Activated T-cell treated with anti-CD3 and anti-CD28 coated beads, Interleukin-2, amount 50 U/mL, for 72 hours (primary cell): Measurements from ENCODE around the gene RPS6KA4. TPM values are rescaled to one million over a fixed set of nuclear protein-coding genes. Genes with fewer than 3 reads are reported as not detected.
"Not testable (repeated sequence)": the region's sequence is repeated elsewhere in the genome, so short reads cannot be mapped to it uniquely, and the experiment has no call there.

Experiments
- ATAC-seq, 2 donors: fragments of 150-1000 bp; cut with Tn5 transposase; replicated peaks in 1 of 2; 2 replicates each; pipeline ENCODE4 v1.10.0; 2021; ENCODE audit warnings: moderate library complexity in 2 of 2, mild to moderate bottlenecking in 1 of 2
- DNase-seq, 2 donors: peaks; one replicate each; pipeline ENCODE4 v3.0.0; 2021 to 2022; ENCODE audit warnings: mixed read lengths in 1 of 2
- H3K27ac Mint-ChIP-seq: one replicate; pipeline ENCODE4 v1.8.0; 2022; ENCODE audit warnings: mild to moderate bottlenecking, moderate library complexity, mixed read lengths
- H3K27me3 Mint-ChIP-seq: one replicate; pipeline ENCODE4 v1.8.0; 2022; ENCODE audit warnings: low read depth, mixed read lengths
- H3K36me3 Mint-ChIP-seq, 2 donors: one replicate each; pipeline ENCODE4 v1.8.0; 2022; ENCODE audit warnings: mixed read lengths in 2 of 2, mild to moderate bottlenecking in 1 of 2; ENCODE audit not compliant: insufficient read depth in 2 of 2
- H3K4me1 Mint-ChIP-seq: one replicate; pipeline ENCODE4 v1.8.0; 2022; ENCODE audit warnings: low read depth, mixed read lengths
- H3K4me3 Mint-ChIP-seq, 2 donors: one replicate each; pipeline ENCODE4 v1.8.0; 2022; ENCODE audit warnings: mild to moderate bottlenecking in 2 of 2, mixed read lengths in 2 of 2, moderate library complexity in 2 of 2
- H3K9me3 Mint-ChIP-seq, 2 donors: one replicate each; pipeline ENCODE4 v1.8.0; 2022; ENCODE audit warnings: mixed read lengths in 2 of 2
- total RNA-seq, 2 donors: library from RNA; stranded (reverse); gene quantifications; one replicate each; pipeline ENCODE4 v1.2.3, GENCODE V29; 2022

The RPS6KA4 gene
- total RNA-seq, 2 donors from 2014 or later = 16.6 to 18.4 TPM

DNA sequence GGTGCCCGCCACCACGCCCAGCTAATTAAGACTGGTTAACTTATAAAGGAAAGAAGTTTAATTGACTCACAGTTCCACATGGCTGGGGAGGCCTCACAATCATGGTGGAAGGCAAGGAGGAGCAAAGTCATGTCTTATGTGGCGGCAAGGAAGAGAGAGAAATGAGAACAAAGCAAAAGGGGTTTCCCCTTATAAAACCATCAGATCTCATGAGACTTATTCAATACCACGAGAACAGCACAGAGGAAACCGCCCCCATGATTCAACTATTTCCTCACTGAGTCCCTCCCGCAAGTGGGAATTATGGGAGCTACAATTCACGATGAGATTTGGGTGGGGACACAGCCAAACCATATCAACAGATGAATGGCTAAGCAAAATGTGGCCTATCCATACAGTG is 59.3 kb downstream of the RPS6KA4 start:
- not testable (repeated sequence) for H3K4me1 Mint-ChIP-seq, H3K36me3 Mint-ChIP-seq, ATAC-seq, DNase-seq, H3K27ac Mint-ChIP-seq, H3K9me3 Mint-ChIP-seq, H3K27me3 Mint-ChIP-seq, H3K4me3 Mint-ChIP-seq

DNA sequence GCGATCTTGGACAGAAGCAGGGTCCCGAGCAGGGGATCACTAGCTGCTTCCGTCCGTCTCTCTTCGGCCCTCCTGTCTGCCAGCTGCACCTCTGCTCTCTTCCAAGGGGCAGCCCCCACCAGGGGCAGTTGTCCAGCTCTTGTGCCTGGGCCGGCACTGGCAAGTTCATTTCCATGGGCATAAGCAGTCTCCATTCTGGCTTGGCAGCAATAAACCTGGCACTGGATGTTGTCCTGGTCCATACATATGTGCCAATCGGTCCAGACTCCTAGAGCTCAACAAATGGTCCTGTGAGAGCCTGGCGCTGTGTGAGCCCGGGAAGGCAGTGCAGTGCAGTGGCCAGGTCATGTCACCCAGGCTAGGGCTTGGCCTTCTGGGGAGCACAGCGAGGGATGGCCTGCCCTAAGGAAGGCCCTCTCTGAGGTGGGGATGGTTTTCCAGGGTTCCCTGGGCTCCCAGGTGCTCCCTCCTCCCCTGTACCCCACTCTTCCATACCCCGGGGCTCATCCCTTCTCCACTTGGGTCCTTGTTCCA is 60.4 kb downstream of the RPS6KA4 start:
- H3K9me3 Mint-ChIP-seq = peaks cover 3 to 8% of the 10 kb centered on the region in 2 donors
- DNase-seq (no peak), ATAC-seq (no peak)
- H3K27ac Mint-ChIP-seq = no peak overlapping the region
- H3K36me3 Mint-ChIP-seq = peaks cover 2% of the 10 kb centered on the region in 2 donors
- no peak overlapping the region for H3K4me3 Mint-ChIP-seq
- peaks cover 6% of the 10 kb centered on the region for H3K4me1 Mint-ChIP-seq
- peaks cover 5% of the 10 kb centered on the region for H3K27me3 Mint-ChIP-seq

GRCh38 chr11:64419818-64420485 is 61.0 kb downstream of the RPS6KA4 start:
- H3K27ac Mint-ChIP-seq = no peak overlapping the region

More at GRCh38 chr11:64419818-64420485, 61.0 kb downstream of the RPS6KA4 start:
- H3K27me3 Mint-ChIP-seq = peaks cover 5% of the 10 kb centered on the region
- H3K9me3 Mint-ChIP-seq = peaks cover 3 to 8% of the 10 kb centered on the region in 2 donors
- H3K4me1 Mint-ChIP-seq = peaks cover 5% of the 10 kb centered on the region
- no peak for ATAC-seq
- H3K36me3 Mint-ChIP-seq = peaks cover 2% of the 10 kb centered on the region in 2 donors
- no peak for DNase-seq
- no peak overlapping the region for H3K4me3 Mint-ChIP-seq

Other genes with a start within 250 kb of the RPS6KA4 start
- 10 to 100 TPM; 17.4 to 18.4 TPM for gene MACROD1, start 193.0 kb upstream of the RPS6KA4 start, total RNA-seq
- gene STIP1, start 173.0 kb upstream of the RPS6KA4 start, total RNA-seq = 100 to 1,000 TPM; 246 to 256 TPM
- 100 to 1,000 TPM; 158 to 164 TPM for gene FERMT3, start 152.4 kb upstream of the RPS6KA4 start, total RNA-seq
- gene TRPT1, start 133.0 kb upstream of the RPS6KA4 start, total RNA-seq = 10 to 100 TPM; 19.7 to 25.5 TPM
- gene NUDT22, start 132.9 kb upstream of the RPS6KA4 start, total RNA-seq = 10 to 100 TPM; 78.6 to 92.9 TPM
- 10 to 100 TPM; 42.2 to 54.1 TPM for gene DNAJC4, start 128.6 kb upstream of the RPS6KA4 start, total RNA-seq
- 10 to 100 TPM; 65.4 to 67.3 TPM for gene VEGFB, start 124.6 kb upstream of the RPS6KA4 start, total RNA-seq
- gene FKBP2, start 118.1 kb upstream of the RPS6KA4 start, total RNA-seq = 10 to 100 TPM; 34.2 to 41.5 TPM
- 100 to 1,000 TPM; 121 to 149 TPM for gene PPP1R14B, start 112.2 kb upstream of the RPS6KA4 start, total RNA-seq
- gene PLCB3, start 107.6 kb upstream of the RPS6KA4 start, total RNA-seq = 10 to 100 TPM in 1 of 2 donors, 1 to 10 TPM in 1; 9.1 to 10.5 TPM
- 10 to 100 TPM; 35.2 to 35.7 TPM for gene BAD, start 74.5 kb upstream of the RPS6KA4 start, total RNA-seq
- 10 to 100 TPM; 57.1 to 67.4 TPM for gene GPR137, start 73.3 kb upstream of the RPS6KA4 start, total RNA-seq
- gene KCNK4, start 67.9 kb upstream of the RPS6KA4 start, total RNA-seq = under 1 TPM in 1 of 2 donors, not detected in 1; 0.35 TPM
- gene CATSPERZ, start 58.8 kb upstream of the RPS6KA4 start, total RNA-seq = 1 to 10 TPM in 1 of 2 donors, under 1 TPM in 1; 0.53 to 1.1 TPM
- 10 to 100 TPM; 40.5 to 42.4 TPM for gene ESRRA, start 53.6 kb upstream of the RPS6KA4 start, total RNA-seq
- gene TRMT112, start 41.6 kb upstream of the RPS6KA4 start, total RNA-seq = 100 to 1,000 TPM; 145 to 154 TPM
- 100 to 1,000 TPM; 134 to 138 TPM for gene PRDX5, start 41.0 kb upstream of the RPS6KA4 start, total RNA-seq
- gene CCDC88B, start 19.0 kb upstream of the RPS6KA4 start, total RNA-seq = 100 to 1,000 TPM; 119 to 126 TPM
- gene SLC22A11, start 196.8 kb downstream of the RPS6KA4 start, total RNA-seq = not detected
- not detected for gene SLC22A12, start 232.1 kb downstream of the RPS6KA4 start, total RNA-seq